ENCODE results near the gene CLDN24.

The CLDN24 gene

GRCh38 chr4:183322326-183322725 lies at the start of gene CLDN24:
Gene CLDN24, minus strand, starts transcription at chr4:183322426. Its CDS starts 0 bp downstream, at chr4:183322426.
- no peak for DNase-seq

GRCh38 chr4:183370786-183371185 lies 48.6 kb upstream of the CLDN24 start:
- DNase-seq, result no peak

GRCh38 chr4:183369073-183369472 lies 46.8 kb upstream of the CLDN24 start:
- no peak for DNase-seq

- DNase-seq, result no peak
These were observed 44.1 kb upstream of the CLDN24 start for GRCh38 chr4:183366206-183366835.

GRCh38 chr4:183364025-183364424 lies 41.8 kb upstream of the CLDN24 start:
- DNase-seq, result no peak

- no peak for DNase-seq
These were observed 40.8 kb upstream of the CLDN24 start for GRCh38 chr4:183362916-183363542.

- DNase-seq, result no peak
These were observed 39.8 kb upstream of the CLDN24 start for GRCh38 chr4:183362036-183362435.

- DNase-seq, result no peak
These were observed 38.1 kb upstream of the CLDN24 start for GRCh38 chr4:183360161-183360919.

- DNase-seq, result no peak
These were observed 36.1 kb upstream of the CLDN24 start for GRCh38 chr4:183358215-183358755.

GRCh38 chr4:183356931-183357675 lies 34.9 kb upstream of the CLDN24 start:
- DNase-seq, result no peak

GRCh38 chr4:183356173-183356830 lies 34.1 kb upstream of the CLDN24 start:
- no peak for DNase-seq

GRCh38 chr4:183355405-183355804 lies 33.2 kb upstream of the CLDN24 start:
- no peak for DNase-seq

GRCh38 chr4:183354219-183354618 lies 32.0 kb upstream of the CLDN24 start:
- no peak for DNase-seq

GRCh38 chr4:183353557-183353956 lies 31.3 kb upstream of the CLDN24 start:
- no peak for DNase-seq

GRCh38 chr4:183352546-183352945 lies 30.3 kb upstream of the CLDN24 start:
- DNase-seq, result no peak

GRCh38 chr4:183350317-183351071 lies 28.3 kb upstream of the CLDN24 start:
- DNase-seq, result no peak

- DNase-seq, result no peak
These were observed 27.4 kb upstream of the CLDN24 start for GRCh38 chr4:183349673-183350072.

- no peak for DNase-seq
These were observed 26.8 kb upstream of the CLDN24 start for GRCh38 chr4:183348706-183349659.

GRCh38 chr4:183348136-183348535 lies 25.9 kb upstream of the CLDN24 start:
- no peak for DNase-seq

- DNase-seq, result no peak
These were observed 25.3 kb upstream of the CLDN24 start for GRCh38 chr4:183347566-183347965.
